Frontal cortex (tissue), 4 donors: Measurements from ENCODE around the gene TNS2. TPM values are rescaled to one million over a fixed set of nuclear protein-coding genes. Genes with fewer than 3 reads are reported as not detected.
"Not testable (repeated sequence)": the region's sequence is repeated elsewhere in the genome, so short reads cannot be mapped to it uniquely, and the experiment has no call there.

Experiments
- DNase-seq, 2 donors: peaks; one replicate each; pipeline ENCODE4 v3.0.0; 2012; ENCODE audit warnings: low spot score in 2 of 2
- FAIRE-seq: peaks from 2 replicates; lab custom pipeline; 2012; peaks lifted over from hg19 to GRCh38; lab: Jason Lieb, UNC
- total RNA-seq: library from RNA; depleted of rRNA; stranded (reverse); fragments of >200 nt; gene quantifications from one replicate; pipeline ENCODE4 v1.2.3, GENCODE V29; 2014
- donor health status: control.
- donor health status: control.
- donor health status: control.

The TNS2 gene
- 11.4 TPM for total RNA-seq

GRCh38 chr12:53049571-53050318 is at the start of gene TNS2:
TNS2 (plus strand) TSS chr12:53050065; CDS start chr12:53050186, 121 bp downstream.
- FAIRE-seq (no peak), DNase-seq (peak in 1 of 2 donors; percentile 24)

- no peak for FAIRE-seq
- no peak for DNase-seq
Observed at GRCh38 chr12:53004178-53004577, 45.7 kb upstream of the TNS2 start.

- no peak for FAIRE-seq
- no peak for DNase-seq
Observed at GRCh38 chr12:53004582-53004981, 45.3 kb upstream of the TNS2 start.

GRCh38 chr12:53005215-53005985 is 44.5 kb upstream of the TNS2 start:
- DNase-seq (no peak), FAIRE-seq (no peak)

GRCh38 chr12:53005986-53006809 is 43.7 kb upstream of the TNS2 start, which contains the start of gene EIF4B:
EIF4B (plus strand) TSS chr12:53006456; CDS start chr12:53006484, 28 bp downstream.
- FAIRE-seq (no peak), DNase-seq (peak; percentile 85 to 96)

DNA sequence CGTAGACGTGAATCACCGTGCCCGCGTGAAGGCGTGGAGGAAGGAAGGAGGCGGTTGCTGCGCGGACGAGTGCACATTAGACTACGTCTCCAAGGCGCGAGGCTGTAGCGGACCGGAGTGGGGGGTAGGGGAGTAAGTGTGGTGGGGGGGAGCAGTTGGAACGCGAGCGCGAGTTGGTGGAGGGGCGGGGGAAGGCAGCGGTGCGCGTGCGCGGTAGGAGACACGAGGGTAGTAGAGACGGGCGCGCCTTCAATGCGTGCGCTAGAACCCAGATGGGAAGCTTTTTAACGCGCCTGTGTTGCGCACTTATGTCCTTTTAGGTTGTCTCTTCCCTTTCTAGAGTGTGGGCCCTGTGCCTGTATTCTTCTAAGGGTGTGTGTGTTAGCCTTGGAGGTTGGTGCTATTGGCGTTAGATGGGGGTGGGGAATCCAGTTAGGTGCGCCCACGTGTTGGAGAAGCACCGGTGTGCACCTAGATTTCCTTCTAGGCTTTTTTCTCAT is 43.0 kb upstream of the TNS2 start:
- FAIRE-seq, result no peak
- DNase-seq, result peak; percentile 29 to 53

- DNase-seq (no peak), FAIRE-seq (no peak)
Observed at GRCh38 chr12:53007343-53007742, 42.5 kb upstream of the TNS2 start.

DNA sequence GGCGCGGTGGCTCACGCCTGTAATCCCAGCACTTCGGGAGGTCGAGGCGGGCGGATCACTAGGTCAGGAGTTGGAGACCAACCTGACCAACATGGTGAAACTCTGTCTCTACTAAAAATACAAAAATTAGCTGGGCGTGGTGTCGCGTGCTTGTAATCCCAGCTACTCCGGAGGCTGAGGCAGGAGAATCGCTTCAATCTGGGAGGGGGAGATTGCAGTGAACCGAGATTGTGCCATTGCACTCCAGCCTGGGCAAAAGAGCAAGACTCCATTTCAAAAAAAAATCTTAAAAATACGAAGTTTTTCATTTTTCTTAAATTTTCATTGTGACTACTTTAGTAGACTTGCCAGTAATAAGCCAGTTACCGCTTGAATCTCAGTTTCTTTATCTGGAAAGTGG is 41.1 kb upstream of the TNS2 start:
- FAIRE-seq, DNase-seq: not testable (repeated sequence)

- FAIRE-seq (no peak), DNase-seq (no peak)
Observed at GRCh38 chr12:53010955-53011354, 38.9 kb upstream of the TNS2 start.

- FAIRE-seq (no peak), DNase-seq (no peak)
Observed at GRCh38 chr12:53011889-53012288, 38.0 kb upstream of the TNS2 start.

GRCh38 chr12:53012928-53013327 is 36.9 kb upstream of the TNS2 start:
- DNase-seq, result no peak
- no peak for FAIRE-seq

GRCh38 chr12:53014709-53015108 is 35.2 kb upstream of the TNS2 start:
- DNase-seq (no peak), FAIRE-seq (no peak)

GRCh38 chr12:53025250-53025649 is 24.6 kb upstream of the TNS2 start:
- FAIRE-seq (no peak), DNase-seq (no peak)

DNA sequence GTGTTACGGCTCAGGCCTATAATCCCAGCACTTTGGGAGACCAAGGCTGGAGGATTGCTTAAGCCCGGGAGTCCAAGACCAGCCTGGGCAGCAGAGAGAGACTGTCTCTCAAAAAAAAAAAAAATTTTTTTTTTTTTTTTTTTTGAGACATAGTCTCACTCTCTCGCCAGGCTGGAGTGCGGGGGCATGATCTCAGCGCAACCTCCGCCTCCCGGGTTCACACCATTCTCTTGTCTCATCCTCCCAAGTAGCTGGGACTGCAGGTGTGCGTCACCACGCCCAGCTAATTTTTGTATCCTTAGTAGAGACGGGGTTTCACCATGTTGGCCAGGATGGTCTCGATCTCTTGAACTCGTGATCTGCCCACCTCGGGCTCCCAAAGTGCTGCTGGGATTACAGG is 22.9 kb upstream of the TNS2 start:
- not testable (repeated sequence) for FAIRE-seq, DNase-seq

DNA sequence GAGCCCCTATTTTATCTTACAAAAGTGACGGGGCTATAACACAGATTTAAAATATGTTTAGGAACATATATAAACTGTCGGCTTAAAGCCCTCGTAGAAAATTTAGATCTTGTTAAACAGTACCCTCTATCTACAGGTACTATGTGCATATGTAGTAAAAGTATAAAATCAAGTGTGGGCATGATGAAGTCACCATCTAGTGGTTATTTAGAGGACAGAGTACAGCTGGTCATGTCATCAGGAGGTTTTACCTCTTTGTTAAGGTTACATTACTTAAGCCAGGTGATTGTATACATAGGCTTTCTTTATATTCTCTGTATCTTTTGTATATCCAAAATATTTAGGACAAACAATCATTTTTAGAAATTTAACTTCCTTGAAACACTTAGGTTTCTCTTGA is 18.2 kb upstream of the TNS2 start:
- DNase-seq (no peak), FAIRE-seq (no peak)

- not testable (repeated sequence) for DNase-seq, FAIRE-seq
Observed at GRCh38 chr12:53033832-53034231, 16.0 kb upstream of the TNS2 start.

DNA sequence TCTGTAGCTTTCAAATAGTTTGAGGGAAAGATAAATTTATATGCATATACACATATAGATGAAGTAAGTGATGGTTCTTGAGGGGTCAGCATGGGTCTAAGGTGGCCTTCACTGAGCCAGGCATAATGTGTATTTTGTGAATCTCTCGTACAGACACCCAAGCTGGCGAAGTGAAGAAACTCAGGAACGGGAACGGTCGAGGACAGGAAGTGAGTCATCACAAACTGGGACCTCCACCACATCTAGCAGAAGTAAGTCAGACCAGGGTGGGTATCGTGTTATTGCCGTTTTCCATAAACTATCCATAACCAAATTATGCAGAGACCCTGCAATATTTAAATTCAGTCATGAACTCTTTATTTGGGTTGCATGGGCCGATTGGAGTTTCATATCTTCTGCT is 15.4 kb upstream of the TNS2 start:
- DNase-seq (no peak), FAIRE-seq (no peak)

- FAIRE-seq, result no peak
Observed at GRCh38 chr12:53036802-53037201, 13.1 kb upstream of the TNS2 start.

GRCh38 chr12:53039851-53040250 is 10.0 kb upstream of the TNS2 start:
- no peak for FAIRE-seq

More at GRCh38 chr12:53036802-53037201, 13.1 kb upstream of the TNS2 start:
- DNase-seq, result no peak

More at GRCh38 chr12:53039851-53040250, 10.0 kb upstream of the TNS2 start:
- no peak for DNase-seq
